Skin of body (tissue), 2 donors: ENCODE data around the gene DAPK1. TPM values are rescaled to one million over a fixed set of nuclear protein-coding genes. Genes with fewer than 3 reads are reported as not detected.
A peak's percentile ranks its signal among the peaks of the same experiment; 100 is the strongest.

Experiments
- DNase-seq: peaks from one replicate; lab custom pipeline; 2025; lab: John Stamatoyannopoulos, UW
- total RNA-seq: library from RNA; depleted of rRNA; stranded (reverse); fragments of >200 nt; gene quantifications from one replicate; pipeline ENCODE4 v1.2.3, GENCODE V29; 2014

The DAPK1 gene
- total RNA-seq, 1 donor from 2014 or later, result 29.0 TPM

- no peak for DNase-seq
Measured at GRCh38 chr9:87516926-87517290, 19.2 kb downstream of the DAPK1 start.

- DNase-seq, result no peak
Measured at GRCh38 chr9:87517732-87518131, 20.1 kb downstream of the DAPK1 start.

GRCh38 chr9:87518702-87519335 lies 21.2 kb downstream of the DAPK1 start:
- DNase-seq, result peak; percentile 24

- DNase-seq, result no peak
Measured at GRCh38 chr9:87519461-87519860, 21.8 kb downstream of the DAPK1 start.

GRCh38 chr9:87520172-87520683 lies 22.6 kb downstream of the DAPK1 start:
- DNase-seq, result no peak

GRCh38 chr9:87521834-87522233 lies 24.2 kb downstream of the DAPK1 start:
- DNase-seq, result no peak

GRCh38 chr9:87524061-87524460 lies 26.4 kb downstream of the DAPK1 start:
- DNase-seq, result no peak

GRCh38 chr9:87525546-87526303 lies 28.1 kb downstream of the DAPK1 start:
- DNase-seq, result no peak

GRCh38 chr9:87527211-87527916 lies 29.7 kb downstream of the DAPK1 start:
- no peak for DNase-seq

GRCh38 chr9:87528969-87529368 lies 31.3 kb downstream of the DAPK1 start:
- no peak for DNase-seq

- no peak for DNase-seq
Measured at GRCh38 chr9:87529671-87530070, 32.0 kb downstream of the DAPK1 start.

GRCh38 chr9:87530716-87531115 lies 33.0 kb downstream of the DAPK1 start:
- DNase-seq, result no peak

GRCh38 chr9:87531370-87532295 lies 34.0 kb downstream of the DAPK1 start:
- no peak for DNase-seq

GRCh38 chr9:87533271-87533670 lies 35.6 kb downstream of the DAPK1 start:
- no peak for DNase-seq

- no peak for DNase-seq
Measured at GRCh38 chr9:87534036-87534435, 36.4 kb downstream of the DAPK1 start.

GRCh38 chr9:87534957-87535356 lies 37.3 kb downstream of the DAPK1 start:
- no peak for DNase-seq

GRCh38 chr9:87535817-87536539 lies 38.3 kb downstream of the DAPK1 start:
- no peak for DNase-seq

- peak; percentile 66 for DNase-seq
Measured at GRCh38 chr9:87537625-87538024, 40.0 kb downstream of the DAPK1 start.

GRCh38 chr9:87540444-87541105 lies 42.9 kb downstream of the DAPK1 start:
- DNase-seq, result no peak

- no peak for DNase-seq
Measured at GRCh38 chr9:87541663-87542062, 44.0 kb downstream of the DAPK1 start.
